ENCODE measurements around the gene JARID2.
"Not testable (repeated sequence)": the region's sequence is repeated elsewhere in the genome, so short reads cannot be mapped to it uniquely, and the experiment has no call there.

Gene JARID2

GRCh38 chr6:15319677-15320076, 73.8 kb downstream of the JARID2 start:
- Mint-ChIP-seq H3K27ac (ENCODE audit: low read depth) (peak overlapping the region; percentile 14), H3K36me3 (ENCODE audit: insufficient read depth) (peaks cover 3% of the 10 kb centered on the region), H3K9me3 (no peaks in the 10 kb centered on the region), H3K4me3 (no peak overlapping the region), H3K4me1 (peaks cover 77% of the 10 kb centered on the region), H3K27me3 (no peaks in the 10 kb centered on the region)
- DNase-seq (ENCODE audit: low spot score in 2 of 2) (no peak), ATAC-seq (replicated peaks; ENCODE audit: extremely low read depth, poor library complexity, severe bottlenecking) (no peak)

DNA sequence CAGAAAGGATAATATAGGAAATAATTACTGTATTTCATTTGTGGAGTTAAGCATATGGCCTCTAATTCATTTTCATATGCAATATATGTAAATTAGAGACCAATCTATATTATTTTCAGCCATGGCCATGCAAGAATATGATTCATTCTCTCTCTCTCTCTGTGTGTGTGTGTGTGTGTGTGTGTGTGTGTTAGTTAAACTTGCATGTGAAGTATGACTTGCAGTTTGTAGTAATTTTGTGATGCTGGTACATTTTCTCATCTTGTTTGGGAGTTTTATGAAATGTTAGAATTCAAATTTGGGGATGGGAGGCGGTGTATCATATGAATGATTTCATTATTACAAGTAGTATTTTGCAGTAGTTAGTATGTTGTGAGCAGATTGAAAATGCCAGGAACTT, 74.8 kb downstream of the JARID2 start:
- Mint-ChIP-seq H3K27ac (ENCODE audit: low read depth) (peak overlapping the region; percentile 14), H3K4me1 (peaks cover 77% of the 10 kb centered on the region), H3K36me3 (ENCODE audit: insufficient read depth) (peaks cover 3% of the 10 kb centered on the region), H3K4me3 (no peak overlapping the region), H3K27me3 (no peaks in the 10 kb centered on the region), H3K9me3 (no peaks in the 10 kb centered on the region)
- DNase-seq (ENCODE audit: low spot score in 2 of 2) (no peak), ATAC-seq (replicated peaks; ENCODE audit: extremely low read depth, poor library complexity, severe bottlenecking) (no peak)

GRCh38 chr6:15322184-15322583, 76.3 kb downstream of the JARID2 start:
- Mint-ChIP-seq H3K27ac (ENCODE audit: low read depth) (peak overlapping the region; percentile 30), H3K9me3 (no peaks in the 10 kb centered on the region)

GRCh38 chr6:15322781-15323536, 77.1 kb downstream of the JARID2 start:
- Mint-ChIP-seq H3K36me3 (ENCODE audit: insufficient read depth) (peaks cover 3% of the 10 kb centered on the region), H3K4me3 (no peak overlapping the region)

More at GRCh38 chr6:15322184-15322583, 76.3 kb downstream of the JARID2 start:
- Mint-ChIP-seq H3K4me3 (no peak overlapping the region), H3K36me3 (ENCODE audit: insufficient read depth) (peaks cover 3% of the 10 kb centered on the region), H3K27me3 (no peaks in the 10 kb centered on the region), H3K4me1 (peaks cover 76% of the 10 kb centered on the region)
- DNase-seq (ENCODE audit: low spot score in 2 of 2) (no peak), ATAC-seq (replicated peaks; ENCODE audit: extremely low read depth, poor library complexity, severe bottlenecking) (no peak)

DNA sequence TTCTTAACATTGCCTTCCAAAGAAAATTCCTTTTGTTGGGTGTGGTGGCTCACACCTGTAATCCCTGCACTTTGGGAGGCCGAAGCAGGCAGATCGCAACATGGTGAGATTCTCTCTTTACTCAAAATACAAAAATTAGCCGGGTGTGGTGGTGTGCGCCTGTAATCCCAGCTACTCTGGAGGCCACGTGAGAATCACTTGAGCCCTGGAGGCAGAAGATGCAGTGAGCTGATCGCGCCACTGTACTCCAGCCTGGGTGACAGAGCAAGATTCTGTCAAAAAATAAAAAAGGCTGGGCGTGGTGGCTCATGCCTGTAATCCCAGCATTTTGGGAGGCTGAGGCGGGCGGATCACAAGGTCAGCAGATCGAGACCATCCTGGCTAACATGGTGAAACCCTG, 77.7 kb downstream of the JARID2 start:
- H3K27ac Mint-ChIP-seq (ENCODE audit: low read depth): peak overlapping the region; percentile 30
- not testable (repeated sequence) for DNase-seq (ENCODE audit: low spot score in 2 of 2); ATAC-seq (replicated peaks; ENCODE audit: extremely low read depth, poor library complexity, severe bottlenecking); H3K9me3 Mint-ChIP-seq; H3K36me3 Mint-ChIP-seq (ENCODE audit: insufficient read depth); H3K4me3 Mint-ChIP-seq; H3K27me3 Mint-ChIP-seq
- peaks cover 76% of the 10 kb centered on the region for H3K4me1 Mint-ChIP-seq

More at GRCh38 chr6:15322781-15323536, 77.1 kb downstream of the JARID2 start:
- peaks cover 76% of the 10 kb centered on the region for H3K4me1 Mint-ChIP-seq
- H3K27ac Mint-ChIP-seq (ENCODE audit: low read depth): peak overlapping the region; percentile 30
- H3K9me3 Mint-ChIP-seq: no peaks in the 10 kb centered on the region
- ATAC-seq (replicated peaks; ENCODE audit: extremely low read depth, poor library complexity, severe bottlenecking): no peak
- H3K27me3 Mint-ChIP-seq: no peaks in the 10 kb centered on the region
- no peak for DNase-seq (ENCODE audit: low spot score in 2 of 2)

DNA sequence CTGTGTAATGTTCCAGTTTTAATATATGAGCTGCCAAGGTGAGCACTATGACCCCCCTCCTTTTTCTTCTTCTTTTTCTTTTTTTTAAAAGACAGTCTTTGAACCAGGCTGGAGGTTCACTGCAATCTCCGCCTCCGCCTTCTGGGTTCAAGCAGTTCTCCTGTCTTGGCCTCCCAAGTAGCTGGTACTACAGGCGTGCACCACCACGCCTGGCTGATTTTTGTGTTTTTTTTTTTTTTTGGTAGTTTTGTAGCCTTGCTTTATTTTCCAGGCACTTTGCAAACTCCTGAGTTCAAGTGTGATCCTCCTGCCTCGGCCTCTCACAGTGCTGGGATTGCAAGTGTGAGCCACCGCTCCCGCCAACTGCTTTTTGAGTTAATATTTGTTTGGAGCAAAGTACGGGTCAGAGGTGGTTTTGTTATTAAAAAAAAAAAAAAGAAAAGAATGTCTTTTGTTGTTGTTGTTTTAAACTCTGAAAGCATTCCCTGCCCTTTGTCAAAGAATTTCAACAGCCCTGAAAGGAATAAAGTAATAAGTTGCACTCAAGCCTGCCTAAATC, 78.6 kb downstream of the JARID2 start:
- H3K27ac Mint-ChIP-seq (ENCODE audit: low read depth): no peak overlapping the region
- H3K4me3 Mint-ChIP-seq: no peak overlapping the region
- ATAC-seq (replicated peaks; ENCODE audit: extremely low read depth, poor library complexity, severe bottlenecking) (no peak), DNase-seq (ENCODE audit: low spot score in 2 of 2) (no peak)
- H3K9me3 Mint-ChIP-seq: no peaks in the 10 kb centered on the region
- peaks cover 76% of the 10 kb centered on the region for H3K4me1 Mint-ChIP-seq
- H3K27me3 Mint-ChIP-seq: no peaks in the 10 kb centered on the region
- peaks cover 3% of the 10 kb centered on the region for H3K36me3 Mint-ChIP-seq (ENCODE audit: insufficient read depth)

DNA sequence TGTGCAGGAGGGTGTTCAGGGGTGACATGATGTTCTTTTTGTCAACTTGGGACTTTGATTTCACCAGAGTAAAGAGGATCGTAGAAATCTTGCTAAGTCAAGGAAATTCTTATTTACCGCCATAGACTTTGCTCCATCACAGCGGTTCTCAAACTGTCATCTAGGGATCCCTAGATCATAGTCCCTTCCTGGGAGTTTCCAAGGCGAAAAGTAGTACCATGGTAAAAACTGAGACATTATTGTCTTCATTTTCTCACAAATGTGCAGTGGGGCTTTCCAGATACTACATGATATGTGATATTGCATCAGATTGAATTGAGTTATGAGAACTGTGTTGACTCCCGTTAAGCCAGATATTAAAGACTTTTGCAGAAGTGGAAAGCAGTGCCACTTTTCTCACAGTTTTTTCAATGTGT, 79.7 kb downstream of the JARID2 start:
- DNase-seq (ENCODE audit: low spot score in 2 of 2) (no peak), ATAC-seq (replicated peaks; ENCODE audit: extremely low read depth, poor library complexity, severe bottlenecking) (peak; percentile 26)
- Mint-ChIP-seq H3K36me3 (ENCODE audit: insufficient read depth) (peaks cover 3% of the 10 kb centered on the region), H3K27me3 (no peaks in the 10 kb centered on the region), H3K27ac (ENCODE audit: low read depth) (no peak overlapping the region), H3K4me1 (peaks cover 76% of the 10 kb centered on the region), H3K4me3 (no peak overlapping the region), H3K9me3 (no peaks in the 10 kb centered on the region)

DNA sequence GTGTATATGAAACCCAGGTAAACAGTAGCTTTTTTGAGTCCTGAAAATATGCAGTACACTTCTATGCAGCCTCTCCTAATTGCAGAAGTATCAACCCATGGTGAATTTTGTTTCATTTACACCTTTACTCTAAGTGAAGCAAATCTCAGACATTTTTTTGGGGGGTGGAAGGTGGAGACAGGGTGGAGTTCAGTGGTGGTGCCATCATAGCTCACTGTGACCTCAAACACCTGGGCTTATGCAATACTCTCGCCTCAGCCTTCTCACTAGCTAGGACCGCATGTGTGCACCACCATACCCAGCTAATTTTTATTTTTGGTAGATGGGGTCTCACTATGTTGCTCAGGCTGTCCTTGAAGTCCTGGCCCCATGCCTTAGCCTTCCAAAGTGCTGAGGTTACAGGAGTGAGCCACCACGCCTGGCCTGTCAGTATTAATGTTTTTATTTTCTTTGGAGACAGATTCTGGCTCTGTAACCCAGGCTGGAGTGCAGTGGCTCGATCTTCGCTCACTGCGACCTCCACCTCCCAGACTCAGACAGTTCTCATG, 80.3 kb downstream of the JARID2 start:
- no peaks in the 10 kb centered on the region for H3K27me3 Mint-ChIP-seq
- no peaks in the 10 kb centered on the region for H3K9me3 Mint-ChIP-seq
- ATAC-seq (replicated peaks; ENCODE audit: extremely low read depth, poor library complexity, severe bottlenecking) (peak; percentile 90), DNase-seq (ENCODE audit: low spot score in 2 of 2) (peak in 1 of 2 donors; percentile 29)
- no peak overlapping the region for H3K4me3 Mint-ChIP-seq
- H3K36me3 Mint-ChIP-seq (ENCODE audit: insufficient read depth): peaks cover 4% of the 10 kb centered on the region
- H3K27ac Mint-ChIP-seq (ENCODE audit: low read depth): no peak overlapping the region
- H3K4me1 Mint-ChIP-seq: peaks cover 77% of the 10 kb centered on the region

DNA sequence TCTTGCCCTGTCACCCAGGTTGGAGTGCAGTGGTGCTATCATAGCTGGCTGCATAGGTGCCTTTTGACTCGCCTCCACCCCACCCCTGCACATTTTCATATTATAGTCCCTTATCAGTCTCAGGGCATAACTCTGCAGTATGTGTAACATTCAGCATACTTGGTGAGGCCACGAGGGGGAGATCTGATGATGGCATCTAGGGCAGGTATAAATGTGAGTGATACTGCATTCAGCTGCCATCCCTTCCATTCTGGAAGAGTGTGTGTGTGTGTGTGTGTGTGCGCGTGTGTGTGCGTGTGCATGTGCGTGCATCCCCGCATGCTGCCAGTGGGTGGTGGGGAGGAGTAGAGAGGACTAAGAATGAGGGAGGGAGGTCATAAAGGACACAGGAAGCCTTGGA, 81.4 kb downstream of the JARID2 start:
- ATAC-seq (replicated peaks; ENCODE audit: extremely low read depth, poor library complexity, severe bottlenecking) (peak; percentile 44), DNase-seq (ENCODE audit: low spot score in 2 of 2) (no peak)
- no peaks in the 10 kb centered on the region for H3K27me3 Mint-ChIP-seq
- no peak overlapping the region for H3K27ac Mint-ChIP-seq (ENCODE audit: low read depth)
- no peaks in the 10 kb centered on the region for H3K9me3 Mint-ChIP-seq
- H3K4me3 Mint-ChIP-seq: no peak overlapping the region
- H3K4me1 Mint-ChIP-seq: peaks cover 84% of the 10 kb centered on the region
- H3K36me3 Mint-ChIP-seq (ENCODE audit: insufficient read depth): peaks cover 3% of the 10 kb centered on the region

DNA sequence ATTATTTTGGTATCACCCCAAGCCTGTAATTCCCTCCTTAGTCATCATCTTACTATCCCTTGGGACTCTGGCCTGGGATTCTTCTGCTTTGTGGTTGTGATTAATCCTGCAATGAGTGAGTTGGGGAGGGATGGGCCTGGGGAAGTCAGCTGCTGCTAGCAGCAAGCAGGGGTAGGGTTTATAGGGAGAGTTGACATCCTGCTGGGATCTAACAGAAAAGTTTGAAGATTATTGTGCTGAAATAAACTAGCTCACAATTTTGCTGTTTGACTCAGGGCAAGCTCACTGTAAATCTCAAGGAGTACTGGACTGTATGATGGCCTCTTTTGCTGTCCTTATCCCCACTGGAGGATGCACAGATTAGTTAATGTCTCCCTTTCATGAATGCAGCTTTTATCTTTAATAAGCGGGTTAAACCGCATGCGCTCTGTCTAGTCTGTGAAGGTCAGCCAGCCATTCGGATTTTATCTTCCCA, 83.4 kb downstream of the JARID2 start:
- no peak overlapping the region for H3K27ac Mint-ChIP-seq (ENCODE audit: low read depth)
- no peaks in the 10 kb centered on the region for H3K9me3 Mint-ChIP-seq
- peaks cover 1% of the 10 kb centered on the region for H3K36me3 Mint-ChIP-seq (ENCODE audit: insufficient read depth)
- H3K27me3 Mint-ChIP-seq: no peaks in the 10 kb centered on the region
- DNase-seq (ENCODE audit: low spot score in 2 of 2): no peak
- no peak for ATAC-seq (replicated peaks; ENCODE audit: extremely low read depth, poor library complexity, severe bottlenecking)
- H3K4me3 Mint-ChIP-seq: peak overlapping the region; percentile 19
- peaks cover 83% of the 10 kb centered on the region for H3K4me1 Mint-ChIP-seq

DNA sequence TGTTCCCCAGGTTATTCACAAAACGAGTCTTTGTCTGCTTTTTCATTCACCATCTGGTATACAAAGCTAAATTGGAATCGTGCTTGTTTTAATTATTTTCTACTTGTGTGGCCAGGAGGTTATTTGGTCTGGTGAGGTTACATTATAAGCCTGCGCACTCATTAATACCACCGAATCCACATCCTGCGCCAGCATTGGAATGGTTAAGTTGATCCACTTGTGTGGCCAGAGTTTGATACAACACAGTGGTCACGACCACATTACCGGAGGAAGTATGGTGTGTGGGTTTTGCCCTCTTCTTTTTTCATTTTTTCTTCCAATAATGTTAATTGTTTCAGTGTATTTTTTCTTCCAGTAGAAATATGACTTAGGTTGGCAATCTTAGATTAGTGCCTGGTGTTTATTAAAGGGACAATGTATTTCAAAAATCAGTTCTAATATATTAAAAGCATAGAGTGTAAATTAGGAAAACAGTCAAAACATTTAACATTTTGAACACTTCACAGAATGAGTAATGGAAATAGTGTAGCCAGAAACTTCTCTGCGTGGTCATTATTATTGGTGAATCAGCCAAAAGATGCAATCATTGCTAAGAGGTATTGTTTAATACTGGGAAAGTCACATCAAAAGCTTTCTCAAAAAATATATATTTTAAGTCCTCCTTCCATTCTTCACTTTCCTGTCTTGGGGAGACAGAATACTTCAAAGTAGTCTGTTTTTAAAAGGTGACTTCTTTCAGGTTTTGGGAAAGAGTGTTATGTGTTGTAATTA, 84.5 kb downstream of the JARID2 start:
- no peaks in the 10 kb centered on the region for H3K27me3 Mint-ChIP-seq
- peaks cover 86% of the 10 kb centered on the region for H3K4me1 Mint-ChIP-seq
- ATAC-seq (replicated peaks; ENCODE audit: extremely low read depth, poor library complexity, severe bottlenecking): no peak
- no peak overlapping the region for H3K27ac Mint-ChIP-seq (ENCODE audit: low read depth)
- DNase-seq (ENCODE audit: low spot score in 2 of 2): no peak
- no peaks in the 10 kb centered on the region for H3K9me3 Mint-ChIP-seq
- peak overlapping the region; percentile 29 for H3K4me3 Mint-ChIP-seq
- peaks cover 1% of the 10 kb centered on the region for H3K36me3 Mint-ChIP-seq (ENCODE audit: insufficient read depth)

DNA sequence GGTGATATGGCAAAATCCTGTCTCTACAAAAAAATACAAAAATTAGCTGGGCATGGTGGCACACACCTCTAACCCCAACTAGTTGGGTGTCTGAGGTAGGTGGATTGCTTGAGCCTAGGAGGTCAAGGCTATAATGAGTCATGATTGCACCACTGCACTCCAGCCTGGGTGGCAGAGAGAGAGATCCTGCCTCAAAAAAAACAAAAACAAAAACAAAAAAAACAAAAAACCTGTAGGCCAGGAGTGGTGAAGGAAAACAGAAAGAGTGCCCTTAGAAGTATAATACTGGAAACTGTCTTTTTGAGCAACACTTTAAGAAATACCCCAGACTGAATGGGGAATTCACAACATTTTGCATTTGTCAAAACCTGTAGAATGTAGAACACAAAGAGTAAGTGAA, 85.3 kb downstream of the JARID2 start:
- H3K4me3 Mint-ChIP-seq: peak overlapping the region; percentile 64
- H3K27ac Mint-ChIP-seq (ENCODE audit: low read depth): peak overlapping the region; percentile 77
- no peaks in the 10 kb centered on the region for H3K9me3 Mint-ChIP-seq
- H3K4me1 Mint-ChIP-seq: peaks cover 86% of the 10 kb centered on the region
- ATAC-seq (replicated peaks; ENCODE audit: extremely low read depth, poor library complexity, severe bottlenecking) (no peak), DNase-seq (ENCODE audit: low spot score in 2 of 2) (no peak)
- no peaks in the 10 kb centered on the region for H3K27me3 Mint-ChIP-seq
- peaks cover 1% of the 10 kb centered on the region for H3K36me3 Mint-ChIP-seq (ENCODE audit: insufficient read depth)
